ENCODE data around the gene PACSIN1.

DNA sequence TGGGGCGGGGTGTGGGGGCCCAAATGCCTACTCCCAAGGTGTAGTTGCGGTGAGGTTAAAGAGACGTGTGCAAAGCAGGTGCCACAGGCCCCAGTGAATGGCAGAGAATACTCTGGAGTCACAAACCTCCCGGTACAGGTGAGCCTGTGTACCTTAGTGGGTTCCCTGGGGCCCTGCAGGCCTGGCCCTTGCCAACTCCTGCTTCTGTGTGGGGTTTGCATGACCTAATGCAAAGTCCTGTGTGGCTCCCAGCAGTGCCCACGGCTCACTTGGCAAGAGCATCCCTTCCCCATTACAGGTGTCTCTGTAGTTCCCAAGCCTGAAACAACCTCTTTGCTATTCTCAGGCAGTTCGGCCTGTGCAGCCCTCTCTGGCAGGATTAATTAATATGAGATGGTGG, 72.7 kb downstream of the PACSIN1 start:
- no peak for TF ChIP-seq POLR2AphosphoS5 (IDR thresholded peaks at IDR 0.05)
- TF ChIP-seq, protein P1, sequence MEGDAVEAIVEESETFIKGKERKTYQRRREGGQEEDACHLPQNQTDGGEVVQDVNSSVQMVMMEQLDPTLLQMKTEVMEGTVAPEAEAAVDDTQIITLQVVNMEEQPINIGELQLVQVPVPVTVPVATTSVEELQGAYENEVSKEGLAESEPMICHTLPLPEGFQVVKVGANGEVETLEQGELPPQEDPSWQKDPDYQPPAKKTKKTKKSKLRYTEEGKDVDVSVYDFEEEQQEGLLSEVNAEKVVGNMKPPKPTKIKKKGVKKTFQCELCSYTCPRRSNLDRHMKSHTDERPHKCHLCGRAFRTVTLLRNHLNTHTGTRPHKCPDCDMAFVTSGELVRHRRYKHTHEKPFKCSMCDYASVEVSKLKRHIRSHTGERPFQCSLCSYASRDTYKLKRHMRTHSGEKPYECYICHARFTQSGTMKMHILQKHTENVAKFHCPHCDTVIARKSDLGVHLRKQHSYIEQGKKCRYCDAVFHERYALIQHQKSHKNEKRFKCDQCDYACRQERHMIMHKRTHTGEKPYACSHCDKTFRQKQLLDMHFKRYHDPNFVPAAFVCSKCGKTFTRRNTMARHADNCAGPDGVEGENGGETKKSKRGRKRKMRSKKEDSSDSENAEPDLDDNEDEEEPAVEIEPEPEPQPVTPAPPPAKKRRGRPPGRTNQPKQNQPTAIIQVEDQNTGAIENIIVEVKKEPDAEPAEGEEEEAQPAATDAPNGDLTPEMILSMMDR (IDR thresholded peaks at IDR 0.05), result no peak
- no peak for TF ChIP-seq POLR2A (IDR thresholded peaks at IDR 0.05)
- TF ChIP-seq EP300 (IDR thresholded peaks at IDR 0.05), result no peak
